Stimulated activated CD8-positive, alpha-beta memory T cell treated with anti-CD3 and anti-CD28 coated beads, Interleukin-2, amount 100 ng/mL, for 48 hours (primary cell): ENCODE data around the gene SEPHS2.
"Not testable (repeated sequence)": the region's sequence is repeated elsewhere in the genome, so short reads cannot be mapped to it uniquely, and the experiment has no call there.

Source experiments
- DNase-seq, 2 donors: peaks; one replicate each; pipeline ENCODE4 v3.0.0-alpha.2; 2020; ENCODE audit warnings: low read depth in 2 of 2

The SEPHS2 gene

DNA sequence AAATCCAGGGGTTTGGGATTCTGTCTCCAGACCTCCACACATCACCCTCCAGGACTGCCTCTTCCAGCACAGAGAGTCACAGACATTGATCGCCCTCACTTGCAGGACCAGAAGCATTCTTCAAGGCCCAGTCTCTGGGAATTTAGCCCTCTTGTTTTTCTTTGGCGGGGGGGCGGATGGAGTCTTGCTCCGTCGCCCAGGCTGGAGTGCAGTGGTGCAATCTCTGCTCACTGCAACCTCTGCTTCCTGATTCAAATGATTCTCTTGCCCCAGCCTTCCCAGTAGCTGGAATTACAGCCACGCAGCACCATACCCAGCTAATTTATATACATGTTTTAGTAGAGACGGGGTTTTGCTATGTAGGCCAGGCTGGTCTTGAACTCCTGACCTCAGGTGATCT lies 18.4 kb upstream of the SEPHS2 start:
- no peak for DNase-seq

DNA sequence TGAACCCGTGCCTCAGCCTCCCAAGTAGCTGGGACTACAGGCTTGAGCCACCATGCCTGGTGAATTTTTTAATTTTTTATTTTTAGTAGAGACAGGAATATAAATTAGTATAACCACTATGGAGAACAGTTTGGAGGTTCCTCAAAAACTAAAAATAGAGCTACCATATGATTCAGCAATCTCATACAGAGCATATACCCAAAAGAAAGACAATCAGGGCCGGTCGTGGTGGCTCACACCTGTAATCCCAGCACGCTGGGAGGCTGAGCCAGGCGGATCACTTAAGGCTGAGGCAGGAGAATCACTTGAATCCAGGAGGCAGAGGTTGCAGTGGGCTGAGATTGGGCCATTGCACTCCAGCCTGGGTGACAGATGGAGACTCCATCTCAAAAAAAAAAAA lies 15.8 kb upstream of the SEPHS2 start:
- not testable (repeated sequence) for DNase-seq

DNA sequence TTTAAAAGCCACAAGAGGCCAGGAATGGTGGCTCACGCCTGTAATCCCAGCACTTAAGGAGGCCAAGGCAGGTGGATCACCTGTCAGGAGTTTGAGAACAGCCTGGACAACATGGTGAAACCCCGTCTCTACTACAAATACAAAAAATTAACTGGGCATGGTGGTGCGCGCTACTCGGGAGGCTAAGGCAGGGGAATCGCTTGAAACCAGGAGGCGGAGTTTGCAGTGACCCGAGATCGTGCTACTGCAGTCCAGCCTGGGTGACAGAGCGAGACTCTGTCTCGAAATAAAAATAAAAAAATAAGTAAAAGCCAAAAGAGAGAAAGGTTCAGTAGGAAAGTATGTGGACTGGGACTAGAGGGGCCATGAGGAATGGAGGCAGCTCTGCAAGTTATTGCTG lies 13.8 kb upstream of the SEPHS2 start:
- DNase-seq, result no peak

DNA sequence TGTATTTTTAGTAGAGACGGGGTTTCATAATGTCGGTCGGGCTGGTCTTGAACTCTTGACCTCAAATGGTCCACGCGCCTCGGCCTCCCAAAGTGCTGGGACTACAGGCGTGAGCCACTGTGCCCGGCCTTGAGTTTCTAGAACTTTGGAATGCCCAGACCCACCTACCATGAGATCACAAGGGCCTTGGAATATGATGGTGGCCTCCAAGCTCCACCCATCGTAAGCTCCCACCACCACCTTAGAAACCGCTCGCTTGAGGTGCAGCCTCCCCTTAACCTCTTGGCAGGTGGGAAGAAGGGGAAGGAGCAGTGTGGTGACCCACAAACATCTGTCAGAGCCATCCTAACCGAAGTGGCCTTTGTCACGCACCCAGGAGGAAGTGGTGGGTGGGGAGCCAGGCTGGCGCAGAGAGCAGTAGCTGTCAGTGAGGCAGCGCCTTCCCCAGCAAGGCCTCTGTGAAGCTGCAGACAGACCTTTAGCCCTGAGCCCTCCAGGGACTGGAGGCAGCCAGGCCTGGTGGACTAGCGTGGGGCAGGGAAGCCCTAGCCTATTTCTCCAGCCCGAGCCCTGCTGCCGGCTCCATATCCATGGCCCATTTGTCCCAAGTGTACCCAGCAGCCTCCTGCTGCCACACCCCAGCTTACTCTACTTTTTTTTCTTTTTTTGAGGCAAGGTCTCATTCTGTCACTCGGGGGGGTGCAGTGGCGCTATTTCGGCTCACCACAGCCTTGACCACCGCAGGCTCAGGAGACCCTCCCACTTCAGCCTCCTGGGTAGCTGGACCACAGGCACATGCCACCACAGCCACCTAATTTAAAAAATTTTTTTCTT lies 13.1 kb upstream of the SEPHS2 start:
- DNase-seq, result peak; percentile 80 to 85

DNA sequence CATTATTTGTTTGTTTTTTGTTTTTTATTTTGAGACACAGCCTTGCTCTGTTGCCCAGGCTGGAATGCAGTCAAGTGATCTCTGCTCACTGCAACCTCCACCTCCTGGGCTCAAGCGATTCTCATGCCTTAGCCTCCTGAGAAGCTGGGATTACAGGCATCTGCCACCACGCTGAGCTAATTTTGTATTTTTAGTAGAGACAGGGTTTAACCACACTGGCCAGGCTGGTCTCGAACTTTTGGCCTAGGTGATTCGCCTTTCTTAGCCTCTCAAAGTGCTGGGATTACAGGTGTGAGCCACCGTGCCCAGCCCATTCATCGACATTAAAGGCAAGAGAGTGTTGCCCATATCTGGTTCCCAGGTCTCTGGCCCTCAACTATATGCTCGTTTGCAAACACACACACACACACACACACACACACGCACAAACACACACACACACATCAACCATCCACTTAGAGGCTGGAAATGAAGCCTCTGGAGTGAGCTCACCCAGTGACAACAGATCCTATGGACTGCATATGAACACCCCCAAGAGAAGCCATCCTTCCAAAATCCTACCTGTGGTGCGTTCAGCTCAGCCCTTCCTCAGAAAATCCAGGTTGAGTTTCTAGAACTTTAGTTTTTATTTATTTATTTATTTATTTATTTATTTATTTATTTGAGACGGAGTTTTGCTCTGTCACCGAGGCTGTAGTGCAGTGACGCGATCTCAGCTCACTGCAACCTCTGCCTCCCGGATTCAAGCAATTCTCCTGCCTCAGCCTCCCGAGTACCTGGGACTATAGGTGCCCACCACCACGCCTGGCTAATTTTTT lies 12.3 kb upstream of the SEPHS2 start:
- no peak for DNase-seq

DNA sequence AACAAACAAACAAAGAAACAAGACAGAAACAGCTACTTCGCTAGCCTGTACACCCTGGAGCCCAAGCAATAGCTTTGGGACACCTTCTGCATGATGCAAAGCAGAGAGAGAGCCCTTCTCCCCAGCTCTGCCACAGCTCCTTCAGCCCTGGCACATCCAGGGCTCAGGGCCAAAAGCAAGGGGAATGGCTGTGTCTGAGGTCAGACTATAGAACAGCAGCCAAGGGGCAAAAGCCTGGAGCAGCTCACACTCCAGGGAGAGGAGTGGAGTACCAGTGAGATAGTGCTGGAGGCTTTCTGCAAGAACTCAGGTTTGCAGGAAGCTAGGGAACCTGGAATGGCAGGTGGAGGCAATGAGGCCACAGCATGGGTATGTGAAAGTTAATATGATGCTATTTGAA lies 11.6 kb upstream of the SEPHS2 start:
- no peak for DNase-seq

DNA sequence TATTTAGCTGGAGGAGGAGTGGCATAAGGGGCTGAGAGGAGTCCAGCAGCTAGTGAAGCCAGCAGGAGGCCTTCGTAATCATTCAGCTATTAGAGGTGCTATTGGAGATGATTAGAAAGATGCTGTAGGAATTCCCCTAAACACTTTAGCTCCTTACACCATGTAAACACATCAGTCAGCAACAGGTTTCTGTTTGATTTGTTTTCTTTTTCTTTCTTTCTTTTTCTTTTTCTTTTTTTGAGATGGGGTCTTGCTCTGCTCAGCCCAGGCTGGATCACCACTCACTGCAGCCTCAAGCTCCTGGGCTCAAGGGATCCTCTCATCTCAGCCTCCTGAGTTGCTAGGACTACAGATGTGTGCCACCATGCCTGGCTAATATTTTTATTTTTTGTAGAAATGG lies 10.6 kb upstream of the SEPHS2 start:
- DNase-seq, result no peak

DNA sequence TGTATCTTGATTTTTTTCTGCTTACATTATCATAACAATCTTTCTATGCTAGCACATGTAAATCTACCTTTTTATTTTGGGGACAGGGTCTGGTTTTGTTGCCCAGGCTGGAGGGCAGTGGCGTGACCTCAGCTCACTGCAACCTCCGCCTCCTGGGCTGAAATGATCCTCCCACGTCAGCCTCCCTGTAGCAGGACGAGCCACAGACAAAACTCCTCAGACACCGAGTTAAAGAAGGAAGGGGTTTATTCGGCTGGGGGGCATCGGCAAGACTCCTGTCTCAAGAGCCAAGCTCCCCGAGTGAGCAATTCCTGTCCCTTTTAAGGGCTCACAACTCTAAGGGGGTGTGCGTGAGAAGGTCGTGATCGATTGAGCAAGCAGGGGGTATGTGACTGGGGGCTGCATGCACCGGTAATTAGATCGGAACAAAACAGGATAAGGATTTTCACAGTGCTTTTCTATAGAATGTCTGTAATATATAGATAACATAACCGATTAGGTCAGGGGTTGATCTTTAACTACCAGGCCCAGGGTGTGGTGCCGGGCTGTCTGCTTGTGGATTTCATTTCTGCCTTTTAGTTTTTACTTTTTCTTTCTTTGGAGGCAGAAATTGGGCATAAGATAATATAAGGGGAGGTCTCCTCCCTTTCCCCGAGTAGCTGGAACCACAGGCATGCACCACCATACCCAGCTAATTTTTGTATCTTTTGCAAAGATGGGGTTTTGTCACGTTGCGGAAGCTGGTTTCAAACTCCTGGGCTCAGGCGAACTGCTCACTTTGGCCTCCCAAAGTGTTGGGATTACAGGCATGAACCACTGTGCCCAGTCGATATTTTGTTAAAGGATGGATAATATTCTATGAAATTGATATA lies 7.3 kb upstream of the SEPHS2 start:
- not testable (repeated sequence) for DNase-seq

DNA sequence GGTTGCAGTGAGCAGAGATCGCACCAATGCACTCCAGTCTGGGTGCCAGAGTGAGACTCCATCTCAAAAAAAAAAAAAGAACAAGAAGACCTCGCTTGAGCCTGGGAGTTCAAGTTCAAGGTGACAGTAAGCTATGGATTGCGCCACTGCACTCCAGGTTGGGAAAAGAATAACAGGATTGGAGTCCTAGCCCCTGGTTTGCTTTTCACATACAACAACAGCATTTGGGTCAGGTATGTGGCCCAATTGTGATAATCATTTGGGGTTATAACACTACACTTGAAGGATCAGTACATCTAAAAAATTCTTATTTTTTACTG lies 3.4 kb upstream of the SEPHS2 start:
- no peak for DNase-seq

DNA sequence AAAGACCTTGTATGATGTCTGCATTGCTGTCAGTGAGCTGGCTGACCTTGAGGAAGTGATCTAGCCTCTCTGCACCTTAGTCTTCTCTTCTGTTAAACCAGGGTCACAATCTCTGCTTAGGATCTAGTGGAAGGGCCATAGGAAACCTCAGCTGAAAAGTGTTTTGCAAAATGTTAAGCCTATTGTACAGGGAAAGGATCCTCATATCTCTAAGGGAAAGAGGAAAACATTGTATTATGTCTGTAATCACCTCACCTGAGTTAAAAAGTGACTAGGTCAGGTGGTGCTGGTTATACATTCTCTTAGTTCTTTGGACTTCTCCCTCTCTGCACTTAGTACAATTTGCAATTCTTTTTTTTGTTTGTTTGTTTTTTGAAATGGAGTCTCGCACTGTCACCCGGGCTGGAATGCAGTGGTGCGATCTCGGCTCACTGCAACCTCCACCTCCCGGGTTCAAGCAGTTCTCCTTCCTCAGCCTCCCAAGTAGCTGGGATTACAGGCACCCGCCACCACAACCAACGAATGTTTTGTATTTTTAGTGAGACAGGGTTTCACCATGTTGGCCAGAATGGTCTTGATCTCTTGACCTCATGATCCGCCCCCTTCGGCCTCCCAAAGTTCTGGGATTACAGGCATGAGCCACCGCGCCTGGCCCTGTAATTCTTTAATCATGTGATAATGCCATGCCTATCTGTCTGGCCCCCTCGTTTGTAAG lies 2.0 kb upstream of the SEPHS2 start:
- DNase-seq, result no peak

DNA sequence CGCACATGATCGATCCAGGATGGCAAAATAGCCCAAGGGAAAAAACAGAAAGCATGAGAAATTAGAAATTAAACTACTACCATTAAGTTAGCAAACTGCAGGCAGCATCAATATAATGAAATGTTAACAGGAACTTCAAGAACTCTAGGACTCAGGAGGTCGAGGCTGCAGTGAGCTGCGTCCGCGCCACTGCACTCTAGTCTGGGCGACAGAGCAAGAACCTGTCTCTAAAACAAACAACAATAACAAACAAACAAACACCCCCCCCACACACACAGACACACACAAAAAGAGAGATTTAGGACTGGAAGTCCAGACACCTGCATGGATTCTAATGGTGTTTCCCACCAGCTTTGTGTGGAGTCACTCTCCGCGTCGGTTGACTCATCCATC lies 525 bp upstream of the SEPHS2 start:
- DNase-seq, result no peak

DNA sequence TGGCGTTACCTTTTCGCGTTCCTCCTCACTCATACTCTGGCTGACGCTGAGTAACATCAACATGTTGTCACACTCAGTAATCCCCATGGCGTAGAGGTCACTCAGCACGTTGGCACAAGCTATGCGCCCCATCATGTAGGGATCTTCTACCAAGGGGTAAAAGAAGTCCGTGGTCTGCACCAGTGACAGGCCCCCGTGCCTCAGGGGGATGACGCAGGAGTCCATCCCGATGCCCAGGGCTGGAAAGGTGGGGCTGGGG lies 596 bp downstream of the SEPHS2 start:
- no peak for DNase-seq

DNA sequence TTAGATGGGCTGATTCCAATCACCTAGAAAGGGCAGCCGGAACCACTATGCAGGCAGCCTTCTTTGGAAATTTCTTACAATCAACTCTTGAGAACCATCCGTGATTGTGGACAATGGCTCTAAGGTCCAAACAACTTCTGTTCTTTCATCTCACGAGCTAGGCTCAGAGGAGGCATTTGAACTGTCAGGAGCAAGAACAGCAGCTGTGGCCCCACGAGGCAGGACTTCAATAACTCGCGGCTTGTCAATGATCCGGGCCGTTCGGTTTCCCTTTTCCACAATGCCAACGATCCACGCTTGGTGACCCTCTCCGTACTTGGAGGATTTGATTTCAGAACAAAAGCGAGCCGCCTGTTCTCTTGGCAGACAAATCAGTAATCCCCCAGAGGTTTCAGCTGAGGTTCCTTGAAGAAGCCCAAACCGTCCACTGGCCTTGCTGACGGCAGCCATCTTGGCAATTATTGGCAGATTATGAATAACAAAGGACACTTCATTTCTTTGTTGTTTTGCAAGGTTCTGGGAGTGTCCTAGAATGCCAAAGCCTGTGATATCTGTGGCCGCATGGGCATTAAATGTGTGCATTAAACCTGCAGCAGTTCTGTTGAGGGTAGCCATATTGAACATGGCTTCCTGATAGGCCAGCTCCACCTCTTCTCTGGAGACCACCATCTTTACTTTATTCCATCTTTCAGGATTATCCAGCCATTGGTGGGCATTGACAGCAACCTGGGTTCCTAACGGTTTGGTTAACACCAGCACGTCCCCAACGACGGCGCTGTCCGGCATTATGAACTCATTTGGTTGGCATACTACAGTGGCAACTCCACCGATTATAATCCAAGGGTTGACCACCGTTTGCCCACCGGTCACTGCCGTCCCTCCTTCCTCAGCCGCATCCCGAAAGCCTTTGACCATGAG lies 1.2 kb downstream of the SEPHS2 start:
- no peak for DNase-seq

DNA sequence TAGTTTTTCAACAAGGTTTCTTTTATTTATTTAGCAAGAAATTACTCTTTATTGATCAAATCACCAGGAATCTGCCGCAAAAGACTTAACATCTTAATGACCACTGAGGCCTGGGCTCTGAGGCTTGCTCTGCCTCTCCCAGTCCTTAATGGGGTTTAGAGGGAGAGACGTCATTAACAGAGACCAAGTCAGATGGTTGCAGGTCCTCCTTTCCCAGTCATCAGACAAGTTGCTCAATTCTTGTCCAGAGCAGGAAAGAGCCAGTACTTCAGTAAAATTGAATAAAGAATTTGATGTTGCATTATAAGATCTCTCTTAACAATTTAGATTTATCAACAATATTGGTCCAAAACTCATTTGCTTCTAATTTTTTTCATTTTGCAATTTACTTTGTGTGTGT lies 2.0 kb downstream of the SEPHS2 start:
- DNase-seq, result no peak

DNA sequence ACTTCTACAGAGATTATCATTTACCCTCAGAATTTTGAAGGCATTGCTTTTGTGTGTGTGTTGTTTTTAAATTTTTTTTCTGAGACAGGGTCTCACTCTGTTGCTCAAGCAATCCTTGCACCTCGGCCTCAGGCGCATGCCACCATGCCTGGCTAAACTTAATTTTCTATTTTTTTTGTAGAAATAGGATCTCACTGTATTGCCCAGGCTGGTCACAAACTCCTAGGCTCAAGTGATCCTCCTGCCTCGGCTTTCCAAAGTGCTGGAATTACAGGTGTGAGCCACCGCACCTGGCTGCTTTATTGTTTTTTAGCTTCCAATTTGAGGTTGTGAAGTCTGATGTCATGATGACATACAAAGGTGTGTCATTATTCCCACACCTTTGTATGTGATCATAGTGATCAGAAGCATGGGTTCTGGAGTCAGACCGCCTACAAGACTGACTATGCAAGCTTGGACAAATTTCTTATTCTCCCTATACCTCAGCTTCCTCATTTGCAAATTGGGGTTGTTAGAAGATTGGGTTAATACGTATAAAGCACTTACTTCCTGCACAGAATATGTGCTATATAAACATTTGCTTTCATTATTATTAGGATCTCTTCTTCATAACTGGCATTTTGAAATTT lies 5.8 kb downstream of the SEPHS2 start:
- DNase-seq, result no peak

DNA sequence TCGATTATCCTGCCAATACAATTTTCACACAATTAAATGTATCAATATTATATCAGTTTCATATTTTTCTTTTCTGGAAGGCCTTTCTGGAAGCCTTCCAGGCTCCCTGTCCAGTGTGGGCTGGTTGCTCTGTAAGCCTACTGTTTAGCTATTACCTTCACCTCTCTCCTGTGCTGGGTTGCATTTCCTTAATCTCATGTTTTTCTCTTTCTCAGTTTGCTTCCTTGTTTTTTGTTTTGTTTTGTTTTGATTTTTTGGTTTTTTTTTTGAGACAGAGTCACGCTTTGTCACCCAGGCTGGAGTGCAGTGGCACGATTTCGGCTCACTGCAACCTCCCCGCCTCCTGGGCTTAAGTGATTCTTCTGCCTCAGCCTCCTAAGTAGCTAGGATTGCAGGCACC lies 6.8 kb downstream of the SEPHS2 start:
- no peak for DNase-seq

DNA sequence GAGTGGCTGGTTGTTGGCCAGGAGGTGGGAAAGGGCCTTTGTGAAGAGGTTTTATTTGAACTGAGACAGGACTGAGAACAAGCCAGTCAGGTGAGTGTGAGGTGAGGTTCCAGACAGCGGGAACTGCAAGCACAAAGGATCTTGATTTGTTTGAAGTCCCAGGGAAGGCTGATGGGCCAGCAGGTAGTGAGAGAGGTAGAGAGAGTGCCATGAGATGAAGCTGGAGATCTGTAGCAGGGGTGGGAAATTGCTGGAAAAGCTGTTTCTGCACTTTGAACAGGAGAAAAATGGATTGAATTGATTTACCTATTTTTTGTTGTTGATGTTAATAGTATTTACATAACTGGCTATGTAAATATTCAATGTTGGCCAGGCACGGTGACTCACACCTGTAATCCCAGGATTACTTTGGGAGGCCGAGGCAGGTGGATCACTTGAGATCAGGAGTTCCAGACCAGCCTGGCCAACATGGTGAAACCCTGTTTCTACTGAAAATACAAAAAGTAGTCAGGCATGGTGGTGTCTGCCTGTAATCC lies 8.1 kb downstream of the SEPHS2 start:
- DNase-seq, result no peak

DNA sequence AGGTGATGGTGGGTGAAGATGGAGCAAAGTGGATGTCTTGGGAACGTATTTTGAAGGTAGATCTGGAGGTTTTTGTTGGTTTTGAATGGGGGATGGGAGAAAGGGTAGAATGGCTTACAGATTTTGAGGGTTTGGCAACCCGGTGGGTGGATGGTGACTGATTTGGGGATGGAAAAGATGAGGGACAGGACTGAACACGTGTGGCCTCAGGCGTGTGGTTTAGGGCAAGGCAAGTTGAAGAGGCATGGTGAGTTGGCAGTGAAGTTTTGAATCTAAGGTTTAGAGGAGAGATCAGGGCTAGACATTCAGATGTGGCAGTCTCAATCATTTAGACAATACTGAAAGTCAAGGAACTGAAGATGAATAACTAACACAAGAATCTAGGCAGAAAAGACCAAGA lies 10.8 kb downstream of the SEPHS2 start:
- peak; percentile 45 to 74 for DNase-seq

DNA sequence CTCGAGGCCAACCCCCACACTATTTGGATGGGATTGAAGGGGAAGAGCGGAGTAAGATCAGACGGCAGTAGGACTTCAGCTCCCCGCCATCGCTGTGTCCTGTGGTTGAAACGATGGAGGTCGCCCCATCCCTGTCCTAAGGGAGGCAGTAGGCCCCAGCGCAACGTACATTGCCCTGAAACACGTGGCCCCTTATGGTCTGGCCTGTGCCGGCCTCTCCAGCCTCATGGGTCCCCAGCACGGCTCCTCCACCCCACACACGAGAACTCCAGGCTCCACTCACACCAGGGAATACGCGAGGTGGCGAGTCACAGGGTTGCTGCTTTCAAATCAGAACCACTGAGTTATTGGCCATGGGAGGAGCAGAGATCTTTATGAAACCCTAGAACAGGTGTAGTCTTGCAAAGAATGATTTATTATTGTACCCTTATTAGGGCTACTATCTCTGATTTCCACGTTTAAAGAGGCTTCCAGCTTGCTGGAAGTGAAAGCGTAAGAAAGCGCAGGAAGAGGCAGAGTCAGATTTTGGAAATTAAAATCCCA lies 15.2 kb downstream of the SEPHS2 start:
- DNase-seq, result peak in 1 of 2 donors; percentile 23
